NCI-H526 (cell line): Measurements from ENCODE around the gene ULK4.
A peak's percentile ranks its signal among the peaks of the same experiment; 100 is the strongest.

Experiments used
- DNase-seq, 2 experiments: peaks; one replicate each; lab custom pipeline; 2025; lab: John Stamatoyannopoulos, UW

ULK4 gene

GRCh38 chr3:41638381-41638780 lies 323.5 kb downstream of the ULK4 start:
- peak; percentile 39 to 40 for DNase-seq

- DNase-seq: no peak
Observed at GRCh38 chr3:41632700-41633099, 329.2 kb downstream of the ULK4 start.

- peak in 1 of 2 experiments; percentile 13 for DNase-seq
Observed at GRCh38 chr3:41630708-41631107, 331.2 kb downstream of the ULK4 start.

GRCh38 chr3:41629986-41630385 lies 331.9 kb downstream of the ULK4 start:
- no peak for DNase-seq

- DNase-seq: no peak
Observed at GRCh38 chr3:41629072-41629471, 332.8 kb downstream of the ULK4 start.

- no peak for DNase-seq
Observed at GRCh38 chr3:41627477-41628087, 334.3 kb downstream of the ULK4 start.

GRCh38 chr3:41612853-41613252 lies 349.1 kb downstream of the ULK4 start:
- DNase-seq: no peak

GRCh38 chr3:41611008-41611407 lies 350.9 kb downstream of the ULK4 start:
- DNase-seq: no peak

GRCh38 chr3:41608347-41608746 lies 353.6 kb downstream of the ULK4 start:
- no peak for DNase-seq

- DNase-seq: peak in 1 of 2 experiments; percentile 5
Observed at GRCh38 chr3:41603807-41604206, 358.1 kb downstream of the ULK4 start.

- no peak for DNase-seq
Observed at GRCh38 chr3:41602121-41602520, 359.8 kb downstream of the ULK4 start.

- no peak for DNase-seq
Observed at GRCh38 chr3:41601404-41601987, 360.4 kb downstream of the ULK4 start.

GRCh38 chr3:41600616-41601015 lies 361.3 kb downstream of the ULK4 start:
- DNase-seq: no peak

- no peak for DNase-seq
Observed at GRCh38 chr3:41599127-41599484, 362.8 kb downstream of the ULK4 start.

- DNase-seq: no peak
Observed at GRCh38 chr3:41598402-41599126, 363.3 kb downstream of the ULK4 start.

- no peak for DNase-seq
Observed at GRCh38 chr3:41593774-41594173, 368.1 kb downstream of the ULK4 start.

GRCh38 chr3:41592753-41593510 lies 369.0 kb downstream of the ULK4 start:
- DNase-seq: no peak

GRCh38 chr3:41583014-41583413 lies 378.9 kb downstream of the ULK4 start:
- no peak for DNase-seq

GRCh38 chr3:41581700-41582099 lies 380.2 kb downstream of the ULK4 start:
- no peak for DNase-seq

GRCh38 chr3:41580274-41580959 lies 381.5 kb downstream of the ULK4 start:
- no peak for DNase-seq

GRCh38 chr3:41579861-41580260 lies 382.0 kb downstream of the ULK4 start:
- no peak for DNase-seq

- DNase-seq: no peak
Observed at GRCh38 chr3:41578798-41579197, 383.1 kb downstream of the ULK4 start.
